ENCODE measurements around the gene CAPN5. TPM values are rescaled to one million over a fixed set of nuclear protein-coding genes. Genes with fewer than 3 reads are reported as not detected.

The CAPN5 gene
- total and polyA plus RNA-seq, 2 experiments from 2014 or later, result 10.2 to 32.2 TPM

GRCh38 chr11:77031599-77031998 is 35.2 kb upstream of the CAPN5 start (continued):
- TF ChIP-seq REST (IDR thresholded peaks at IDR 0.05; ENCODE audit: unreplicated experiment) (no peak), CREB1 (CRISPR knock-in tag; IDR thresholded peaks at IDR 0.05; ENCODE audit: low read depth) (no peak), ZNF331 (CRISPR knock-in tag; IDR thresholded peaks at IDR 0.05; ENCODE audit: low read depth) (no peak), JUNB (IDR thresholded peaks at IDR 0.05; ENCODE audit: unreplicated experiment) (no peak), STAT1 (IDR thresholded peaks at IDR 0.05; ENCODE audit: unreplicated experiment) (no peak), POLR2AphosphoS5 (IDR thresholded peaks at IDR 0.05; ENCODE audit: low read depth) (no peak)

DNA sequence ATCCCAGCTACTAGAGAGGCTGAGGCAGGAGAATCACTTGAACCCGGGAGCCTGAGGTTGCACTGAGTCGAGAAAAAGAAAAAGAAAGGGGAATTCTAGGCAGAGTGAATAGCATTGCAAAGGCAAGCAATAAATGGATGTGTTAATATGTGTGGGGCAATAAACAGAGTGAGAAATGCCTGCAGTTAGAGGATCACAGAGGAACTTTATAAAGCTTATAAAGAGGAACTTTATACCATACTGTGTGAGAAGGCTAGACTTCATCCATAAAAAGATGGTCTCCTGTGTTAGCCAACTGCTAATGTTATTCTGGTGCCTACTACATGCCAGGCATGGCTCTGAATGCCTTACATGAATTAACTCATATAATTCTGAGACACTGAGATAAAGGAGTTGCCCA is 31.7 kb upstream of the CAPN5 start:
- Mint-ChIP-seq H3K27ac (no peak overlapping the region), H3K4me1 (peaks cover 7% of the 10 kb centered on the region), H3K9me3 (peaks cover 13% of the 10 kb centered on the region), H3K36me3 (ENCODE audit: low read depth) (peaks cover 4% of the 10 kb centered on the region; the same call in 1 of the 3 replicates), H3K4me3 (no peak overlapping the region), H3K27me3 (ENCODE audit: insufficient read depth, low read depth, poor library complexity) (peaks cover 19% of the 10 kb centered on the region)
- TF ChIP-seq REST (IDR thresholded peaks at IDR 0.05; ENCODE audit: unreplicated experiment), result no peak
- no peak for TF ChIP-seq NANOG (IDR thresholded peaks at IDR 0.05; ENCODE audit: borderline replicate concordance)
- no peak for TF ChIP-seq ZNF114 (CRISPR knock-in tag; IDR thresholded peaks at IDR 0.05)
- TF ChIP-seq ZNF462 (CRISPR knock-in tag; IDR thresholded peaks at IDR 0.05), result no peak
- TF ChIP-seq CREB1 (CRISPR knock-in tag; IDR thresholded peaks at IDR 0.05; ENCODE audit: low read depth), result no peak
- no peak for TF ChIP-seq POLR2AphosphoS5 (IDR thresholded peaks at IDR 0.05; ENCODE audit: low read depth)
- no peaks in the 10 kb centered on the region for H3K36me3 ChIP-seq (ENCODE audit: insufficient read depth)
- no peaks in the 10 kb centered on the region for H3F3A ChIP-seq (replicated peaks; ENCODE audit: low read depth)
- peaks cover 16% of the 10 kb centered on the region for H3K27me3 ChIP-seq (ENCODE audit: insufficient read depth)
- no peaks in the 10 kb centered on the region for H3K9me2 ChIP-seq (ENCODE audit: insufficient read depth)
- H3K27ac ChIP-seq (ENCODE audit: low read depth), result no peak overlapping the region
- H3K79me2 ChIP-seq (replicated peaks; ENCODE audit: insufficient read depth), result no peaks in the 10 kb centered on the region
- peaks cover 7% of the 10 kb centered on the region; the same call in 1 of the 2 replicates for H3K4me1 ChIP-seq (ENCODE audit: insufficient read depth)
- H3K4me2 ChIP-seq, result no peak overlapping the region
- H3K4me3 ChIP-seq, result no peak overlapping the region
- H2AFZ ChIP-seq, result no peak overlapping the region
- ATAC-seq (no peak), DNase-seq (ENCODE audit: low spot score) (no peak)
- H4K20me1 ChIP-seq (replicated peaks; ENCODE audit: insufficient read depth), result no peaks in the 10 kb centered on the region

All from GM23338 (cell line).